ENCODE measurements around the gene TMEM119.

The TMEM119 gene

DNA sequence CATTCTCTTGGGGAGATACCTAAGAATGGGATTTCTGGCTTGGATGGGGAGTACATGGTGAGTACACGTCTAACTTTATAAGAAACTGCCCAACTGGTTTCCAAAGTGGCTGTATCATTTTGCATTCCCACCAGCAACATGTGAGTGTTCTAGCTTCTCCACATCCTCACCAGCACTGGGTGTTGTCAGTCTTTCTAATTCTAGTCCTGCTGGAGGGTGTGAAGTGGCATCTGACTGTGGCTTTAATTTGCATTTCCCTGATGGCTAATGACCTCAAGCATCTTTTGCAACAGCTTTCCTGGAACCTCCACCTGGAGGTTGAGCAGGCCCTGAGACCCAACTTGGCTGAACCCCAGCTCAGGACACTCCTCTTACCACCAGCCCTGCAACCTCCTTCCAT, 18.0 kb upstream of the TMEM119 start:
- DNase-seq: no peak

DNA sequence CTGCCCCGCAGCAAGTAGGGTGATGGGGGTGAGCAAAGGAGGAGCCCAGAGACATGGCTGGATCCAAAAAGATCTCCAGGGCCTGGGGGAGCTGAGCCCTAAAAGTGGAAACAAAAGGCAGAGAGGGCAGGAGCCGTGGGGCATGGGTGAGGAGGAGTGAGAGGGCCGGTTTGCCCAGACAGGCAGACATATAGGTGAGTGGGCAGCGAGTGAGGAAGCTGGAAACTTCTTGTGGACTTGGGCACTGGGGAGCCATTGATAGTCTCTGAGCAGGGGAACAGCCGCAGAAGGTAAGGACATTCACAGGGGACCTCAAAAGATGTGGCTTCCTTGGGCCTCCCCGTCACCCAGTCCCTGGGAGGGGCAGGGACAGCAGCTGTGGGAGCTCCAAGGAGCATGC, 16.8 kb upstream of the TMEM119 start:
- no peak for DNase-seq

DNA sequence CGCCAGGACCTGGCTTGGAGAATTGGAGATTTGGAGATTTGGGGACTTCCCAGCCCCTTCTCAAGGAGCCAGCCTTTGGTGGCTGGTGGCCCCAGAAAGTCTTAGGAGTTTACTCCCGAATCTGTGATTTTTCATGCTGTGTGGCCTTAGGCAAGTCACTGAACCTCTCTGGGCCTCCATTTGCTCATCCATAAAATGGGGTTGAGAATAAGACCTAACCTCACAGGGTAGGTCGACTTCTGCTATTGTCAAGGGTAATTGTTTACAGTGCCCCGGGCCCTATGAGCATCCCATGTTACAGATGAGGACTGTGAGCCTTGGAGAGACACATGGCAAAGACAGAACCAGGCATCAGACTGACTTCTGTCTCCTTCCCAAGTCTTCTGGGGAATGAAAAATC, 16.2 kb upstream of the TMEM119 start:
- DNase-seq: no peak

DNA sequence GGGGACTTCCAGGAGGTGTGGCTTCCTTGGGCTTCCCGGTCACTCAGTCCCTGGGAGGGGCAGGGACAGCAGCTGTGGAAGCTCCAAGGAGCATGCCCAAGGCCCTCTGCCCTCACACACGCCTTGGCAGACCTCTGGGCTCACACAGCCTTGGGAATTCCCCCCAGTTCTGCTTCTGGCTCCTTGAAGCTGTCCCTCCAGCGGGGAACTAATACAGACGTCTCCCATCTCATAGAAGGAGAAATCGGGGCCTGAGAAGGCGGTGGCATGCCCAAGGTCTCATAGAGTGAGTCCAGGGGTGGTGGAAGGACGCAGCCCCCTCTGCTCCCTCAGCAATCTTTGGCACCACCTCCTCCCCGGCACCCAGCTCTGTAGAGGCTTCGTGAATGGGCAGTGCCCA, 15.7 kb upstream of the TMEM119 start:
- DNase-seq: no peak

DNA sequence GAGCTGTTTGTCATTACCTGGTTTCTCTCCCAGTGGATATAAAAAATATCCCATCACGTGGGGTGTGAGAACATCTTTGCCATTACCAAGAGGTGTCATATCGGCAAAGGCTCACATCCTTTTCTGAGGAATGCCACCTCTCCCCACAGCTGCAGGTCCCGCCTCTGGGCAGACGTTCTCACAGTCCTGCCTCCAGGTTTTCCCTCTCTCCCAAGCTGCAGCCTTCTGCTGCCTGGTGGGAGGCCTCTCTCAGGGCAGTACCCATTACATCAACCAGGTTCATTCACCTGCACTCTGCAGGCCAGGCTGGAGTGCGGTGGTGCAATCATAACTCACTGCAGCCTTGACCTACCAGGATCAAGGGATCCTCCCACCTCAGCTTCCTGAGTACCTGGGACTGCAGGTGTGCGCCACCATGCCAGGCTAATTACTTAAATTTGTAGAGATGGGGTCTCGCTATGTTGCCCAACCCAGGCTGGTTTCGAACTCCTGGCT, 15.0 kb upstream of the TMEM119 start:
- DNase-seq: no peak

DNA sequence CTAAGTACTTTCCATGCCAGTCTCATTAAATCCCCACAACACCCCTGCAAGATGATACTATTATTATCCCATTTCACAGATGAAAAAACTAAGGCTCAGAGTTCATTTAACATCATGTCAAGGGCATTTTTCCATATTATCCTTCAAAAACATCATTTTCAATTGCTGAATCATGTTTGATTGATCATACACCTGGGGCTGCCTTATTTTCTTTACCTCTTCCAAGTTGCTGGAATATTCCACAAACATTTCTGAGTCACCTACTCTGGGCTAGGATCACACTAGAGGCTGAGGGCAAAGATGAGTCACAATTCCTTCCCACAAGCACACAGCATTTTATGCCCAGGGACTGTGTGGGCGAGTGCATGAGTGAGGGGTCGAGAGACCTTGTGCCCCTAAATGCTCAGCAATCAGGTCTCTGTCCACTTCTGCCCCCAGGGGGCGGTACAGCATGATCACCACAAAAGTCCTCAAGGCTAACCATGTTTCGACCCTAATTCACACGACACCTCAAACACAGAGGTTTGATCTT, 14.1 kb upstream of the TMEM119 start:
- peak; percentile 40 for DNase-seq

DNA sequence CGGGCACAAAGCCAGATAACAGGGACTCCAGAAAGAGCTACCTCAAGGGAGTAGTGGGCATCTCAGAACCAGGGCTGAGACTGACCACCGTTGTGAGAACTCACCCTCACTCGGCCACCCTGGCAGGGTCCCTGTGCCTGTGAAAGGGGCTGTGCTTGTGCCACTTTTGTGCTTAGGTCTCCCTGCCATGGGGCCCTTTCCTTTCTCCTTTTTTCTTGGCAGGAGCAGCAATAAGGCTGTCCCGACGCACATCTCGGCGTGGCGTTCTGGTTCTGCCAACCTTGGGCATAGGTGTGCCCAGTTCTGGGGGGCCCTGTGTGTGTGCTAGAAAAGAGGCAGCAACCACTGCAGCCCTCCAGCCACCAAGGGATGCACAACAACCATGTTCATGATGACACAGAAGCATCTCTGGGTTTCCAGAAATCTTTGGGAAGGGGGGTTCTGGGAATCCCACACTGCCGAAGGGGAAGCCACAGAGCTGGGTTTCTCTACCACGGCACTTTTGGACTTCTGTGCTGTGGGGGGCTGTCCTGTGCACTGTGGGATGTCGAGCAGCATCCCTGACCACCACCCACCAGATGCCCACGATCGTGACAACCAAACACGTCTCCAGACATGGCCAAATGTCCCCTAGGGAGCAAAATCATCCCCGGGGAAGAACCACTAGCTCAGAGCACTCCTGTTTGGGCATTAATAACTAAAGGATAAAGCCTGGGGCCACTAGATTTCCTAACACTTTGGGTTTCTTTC, 13.1 kb upstream of the TMEM119 start:
- no peak for DNase-seq

DNA sequence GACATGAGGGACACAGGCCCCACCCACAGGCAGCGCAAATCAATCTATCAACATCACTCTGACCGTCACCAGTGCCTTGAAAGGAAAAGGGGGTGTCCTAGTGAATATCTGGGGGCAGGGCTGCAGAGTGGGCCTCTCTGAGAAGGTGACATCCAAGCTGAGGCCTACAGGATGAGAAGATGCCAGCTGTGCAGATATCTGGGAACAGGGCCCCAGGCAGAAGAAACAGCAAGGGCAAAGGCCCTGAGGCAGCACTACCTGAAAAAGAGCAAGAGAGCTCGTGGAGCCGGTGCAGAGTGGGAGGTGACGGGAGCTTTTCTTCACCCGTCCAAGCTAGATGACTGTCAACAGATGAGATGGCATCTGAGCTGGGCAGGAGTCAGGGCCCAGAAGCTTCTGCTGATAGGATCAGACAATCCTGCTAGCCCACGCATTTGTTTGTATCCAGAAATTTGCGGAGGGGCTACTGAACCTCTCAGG, 12.5 kb upstream of the TMEM119 start:
- DNase-seq: no peak

DNA sequence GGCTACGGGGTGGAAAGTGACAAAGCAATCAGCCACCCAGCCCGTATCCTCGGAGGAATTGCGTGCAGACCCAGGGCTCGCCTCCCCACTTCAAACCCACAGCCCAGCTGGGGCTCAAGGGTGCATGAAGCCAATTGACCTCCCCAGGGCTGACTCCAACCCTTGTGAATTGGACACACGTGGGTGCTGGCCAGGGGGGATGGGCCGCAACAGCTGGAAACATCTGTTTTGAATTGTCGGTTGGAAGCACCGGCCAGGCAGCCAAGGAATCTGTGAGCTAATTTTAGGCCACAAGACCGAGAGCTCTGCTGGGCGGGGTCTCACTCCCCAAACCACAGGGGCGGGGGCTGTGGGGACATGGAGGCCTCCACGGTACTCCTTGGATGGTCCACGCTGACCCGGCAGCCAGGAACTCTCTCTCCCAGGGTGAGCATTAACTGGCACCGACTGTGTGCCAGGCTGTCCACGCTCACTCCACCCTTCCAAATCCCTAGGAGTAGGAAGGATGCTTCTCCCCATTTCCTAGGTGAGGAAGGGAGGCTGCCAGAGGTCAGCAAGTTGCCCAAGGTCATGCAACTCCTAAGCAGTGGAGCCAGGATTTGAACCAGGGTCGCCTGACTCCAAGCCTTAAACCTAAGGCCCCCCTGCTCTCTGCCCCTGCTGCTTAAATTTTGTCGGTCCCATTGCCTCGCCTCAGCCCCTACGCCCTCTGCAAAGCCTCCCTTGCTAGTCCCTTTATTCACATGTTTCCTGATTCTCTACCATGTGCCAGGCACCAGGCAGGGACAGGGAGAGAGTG, 11.9 kb upstream of the TMEM119 start:
- peak; percentile 85 for DNase-seq

DNA sequence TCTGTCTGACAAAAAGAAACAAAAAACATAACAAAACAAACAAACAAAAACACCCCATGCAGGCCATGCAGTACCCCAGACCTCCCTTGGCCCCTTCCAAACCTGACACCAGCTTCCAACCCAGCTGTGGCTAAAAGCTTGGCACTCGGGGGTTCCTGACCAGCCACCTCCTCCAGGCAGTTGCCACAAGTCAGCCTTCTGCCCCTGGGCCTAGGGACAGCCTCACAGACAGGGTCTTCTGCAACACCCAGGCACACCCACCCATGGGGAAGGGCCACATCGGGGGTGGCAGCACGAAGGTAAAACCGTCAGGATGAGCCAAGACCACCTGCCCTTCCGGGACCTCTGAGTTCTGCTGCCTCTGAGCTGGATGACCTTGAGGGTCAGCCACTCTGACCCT, 10.7 kb upstream of the TMEM119 start:
- no peak for DNase-seq

DNA sequence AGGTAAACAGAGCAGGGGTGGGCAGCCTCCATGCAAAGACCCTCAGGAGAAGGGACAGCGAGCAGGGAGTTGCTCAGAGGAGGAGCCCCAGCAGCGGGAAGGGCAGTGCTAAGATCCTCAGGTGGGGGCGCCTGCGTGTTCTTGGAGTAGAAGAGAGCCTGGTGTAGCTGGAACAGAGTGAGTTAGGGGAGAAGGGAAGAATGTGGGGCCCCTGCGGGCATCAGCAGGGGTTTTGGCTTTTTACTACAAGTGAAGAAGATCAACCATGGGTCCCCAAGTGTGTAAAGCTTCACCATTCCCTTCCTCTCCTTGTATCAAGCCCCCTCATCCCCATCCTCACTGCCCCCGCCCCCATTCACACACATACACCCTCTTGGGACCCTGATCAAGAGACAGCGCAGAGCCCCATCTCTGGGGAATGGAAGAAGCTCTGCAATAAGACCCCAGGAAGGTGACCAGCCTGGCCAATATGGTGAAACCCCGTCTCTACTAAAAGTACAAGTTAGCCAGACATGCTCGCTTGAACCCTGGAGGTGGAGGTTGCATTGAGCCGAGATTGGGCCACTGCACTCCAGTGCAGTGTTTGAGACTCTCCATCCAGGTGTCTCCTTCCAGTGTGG, 10.2 kb upstream of the TMEM119 start:
- no peak for DNase-seq

DNA sequence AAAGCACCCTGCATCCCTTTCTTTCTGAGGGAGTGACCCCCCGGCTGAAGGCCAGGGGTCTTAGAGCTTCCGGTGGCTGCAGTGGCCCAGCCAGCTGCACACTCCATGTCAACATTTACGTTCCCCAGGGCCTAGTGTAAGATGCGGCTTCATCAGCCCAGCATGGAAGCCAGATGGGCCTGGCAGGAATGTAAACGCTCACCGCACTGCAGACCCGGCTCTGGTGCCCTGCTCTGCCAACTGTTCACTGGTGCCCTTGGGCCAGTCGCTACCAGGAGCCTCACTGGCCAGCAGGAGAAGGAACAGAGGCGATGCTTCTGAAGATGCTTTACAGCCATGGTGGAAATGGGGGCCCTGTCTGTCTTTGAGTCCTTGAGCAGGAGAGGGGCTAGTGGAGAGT, 8.6 kb upstream of the TMEM119 start:
- no peak for DNase-seq

DNA sequence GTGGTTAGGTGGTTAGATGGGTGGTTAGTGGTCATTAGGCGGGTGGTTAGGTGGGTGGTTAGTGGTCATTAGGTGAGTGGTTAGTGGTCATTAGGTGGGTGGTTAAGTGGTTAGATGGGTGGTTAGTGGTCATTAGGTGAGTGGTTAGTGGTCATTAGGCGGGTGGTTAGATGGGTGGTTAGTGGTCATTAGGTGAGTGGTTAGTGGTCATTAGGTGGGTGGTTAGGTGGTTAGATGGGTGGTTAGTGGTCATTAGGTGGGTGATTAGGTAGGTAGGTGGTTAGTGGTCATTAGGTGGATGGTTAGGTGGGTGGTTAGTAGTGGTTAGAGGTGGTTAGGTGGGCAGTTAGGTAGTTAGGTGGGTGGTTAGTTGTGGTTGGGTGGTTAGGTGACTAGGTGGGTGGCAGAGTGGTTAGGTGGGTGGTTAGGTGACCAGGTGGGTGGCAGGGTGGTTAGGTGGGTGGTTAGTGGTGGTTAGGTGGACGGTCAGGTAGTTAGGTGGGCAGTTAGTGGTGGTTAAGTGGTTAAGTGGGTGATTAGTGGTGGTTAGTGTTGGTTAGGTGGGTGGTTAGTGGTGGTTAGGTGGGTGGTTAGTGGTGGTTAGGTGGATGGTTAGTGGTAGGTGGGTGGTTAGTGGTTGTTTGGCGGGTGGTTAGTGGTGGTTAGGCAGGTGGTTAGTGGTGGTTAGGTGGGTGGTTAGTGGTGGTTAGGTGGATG, 8.0 kb upstream of the TMEM119 start:
- no peak for DNase-seq

DNA sequence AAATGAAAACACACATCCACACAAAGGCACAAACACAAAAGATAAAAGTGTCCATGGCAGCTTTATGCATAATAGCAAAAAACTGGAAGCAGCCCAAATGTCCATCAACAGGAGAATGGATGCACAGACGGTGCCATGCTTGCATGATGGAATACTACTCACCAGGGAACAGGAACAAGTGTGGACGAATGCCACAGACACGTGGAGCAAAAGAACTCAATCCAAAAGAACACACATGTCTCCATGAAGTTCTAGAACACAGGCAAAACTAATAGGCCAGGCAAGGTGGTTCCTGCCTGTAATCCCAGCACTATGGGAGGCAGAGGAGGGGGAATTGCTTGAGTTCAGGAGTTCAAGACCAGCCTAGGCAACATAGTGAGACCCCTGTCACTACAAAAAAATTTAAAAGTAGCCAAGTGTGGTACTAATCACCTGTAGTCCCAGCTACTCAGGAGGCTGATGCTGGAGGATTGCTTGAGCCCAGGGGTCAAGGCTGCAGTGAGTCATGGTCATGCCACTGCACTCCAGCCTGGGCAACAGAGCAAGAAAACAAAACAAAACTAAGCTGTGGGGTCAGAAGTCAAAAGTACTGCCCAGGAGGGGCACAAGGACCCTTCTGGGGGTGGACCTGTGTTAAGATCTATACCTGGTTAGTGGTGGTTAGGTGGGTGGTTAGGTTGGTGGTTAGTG, 7.3 kb upstream of the TMEM119 start:
- peak; percentile 21 for DNase-seq

DNA sequence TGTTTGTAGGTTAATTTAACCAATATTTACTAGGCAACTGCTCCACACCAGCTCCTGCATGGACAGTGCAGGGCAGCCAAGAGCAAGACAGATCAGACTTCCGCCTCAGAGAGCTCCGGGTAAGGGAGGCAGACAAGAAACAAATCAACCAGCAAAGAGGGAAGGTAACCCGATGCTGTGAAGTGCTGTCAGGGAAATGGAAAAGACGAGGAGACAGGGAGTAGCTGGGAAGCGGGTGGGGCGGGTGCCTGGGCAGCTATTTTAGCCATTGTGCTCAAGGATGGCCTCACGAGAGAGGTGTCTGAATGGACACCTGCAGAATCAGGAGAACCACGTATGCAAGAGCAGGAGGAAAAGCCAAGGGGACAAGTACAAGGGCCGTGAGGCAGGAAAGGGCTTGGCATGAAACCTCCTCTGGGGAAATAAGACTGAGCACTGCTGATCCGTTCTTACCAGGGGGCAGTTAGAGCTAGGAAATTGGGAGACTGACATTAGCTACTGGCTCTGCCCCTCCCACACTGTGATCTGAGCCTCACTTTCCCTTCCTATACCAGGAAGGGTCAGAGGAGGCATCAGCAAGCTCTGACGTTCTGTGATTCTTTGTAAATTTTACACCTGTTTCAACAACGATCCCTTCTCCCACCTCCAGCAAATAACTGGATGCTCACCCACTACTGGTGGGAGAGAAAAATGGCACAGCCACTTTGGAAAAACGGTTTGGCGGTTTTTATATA, 6.5 kb upstream of the TMEM119 start:
- no peak for DNase-seq

DNA sequence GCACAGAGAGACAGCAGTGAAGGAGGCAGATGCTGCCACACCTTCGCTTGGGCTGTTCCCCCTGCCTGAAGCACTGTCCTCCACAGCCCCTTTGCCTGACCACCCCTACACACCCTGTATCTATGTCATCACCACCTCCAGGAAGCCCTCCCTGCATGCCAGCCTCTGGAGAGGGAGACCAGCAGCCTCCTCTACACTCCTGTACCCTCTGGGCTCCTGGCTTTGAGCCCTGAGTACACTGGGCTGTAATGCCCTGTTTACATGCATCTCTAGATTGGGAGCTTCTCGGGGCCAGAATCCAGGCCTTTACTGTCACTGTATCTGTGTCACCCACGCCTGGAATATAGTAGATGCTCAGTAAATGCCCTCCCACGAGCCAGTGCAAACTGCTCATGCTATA, 5.9 kb upstream of the TMEM119 start:
- DNase-seq: no peak

DNA sequence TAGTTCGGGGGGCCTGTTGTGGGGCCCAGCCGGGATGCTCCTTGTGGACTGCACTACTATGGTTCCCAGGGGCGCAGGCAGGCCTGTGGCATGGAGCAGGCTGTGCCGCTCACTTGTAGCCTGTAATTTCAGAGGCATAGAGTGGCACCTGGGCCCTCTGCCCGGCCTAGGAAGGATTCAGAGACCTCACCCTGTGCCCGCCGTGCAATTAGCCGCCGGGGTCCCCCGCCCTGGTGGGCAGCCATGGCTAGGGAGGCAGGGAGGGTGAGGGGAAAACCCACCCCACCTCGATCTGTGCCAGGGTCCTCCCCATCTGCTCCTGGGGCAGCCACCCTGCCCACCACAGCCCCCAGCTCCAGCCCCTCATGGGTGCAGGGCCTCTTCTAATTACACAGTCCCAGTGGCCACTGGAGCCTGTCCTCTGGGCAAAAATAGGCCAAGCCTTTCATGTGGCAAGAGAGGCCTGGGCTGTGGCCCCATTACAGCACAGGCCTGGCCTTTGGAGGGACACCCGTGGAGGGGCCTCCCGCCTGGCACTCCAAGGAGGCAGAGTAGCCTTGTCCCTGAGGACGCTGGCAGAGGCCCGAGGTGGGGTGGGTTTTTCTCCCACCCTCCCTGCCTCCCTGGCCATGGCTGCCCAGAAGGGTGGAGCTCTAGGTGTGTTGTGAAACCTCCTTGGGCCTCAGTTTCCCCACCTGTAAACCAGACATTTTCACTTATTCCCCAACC, 5.3 kb upstream of the TMEM119 start:
- DNase-seq: no peak

DNA sequence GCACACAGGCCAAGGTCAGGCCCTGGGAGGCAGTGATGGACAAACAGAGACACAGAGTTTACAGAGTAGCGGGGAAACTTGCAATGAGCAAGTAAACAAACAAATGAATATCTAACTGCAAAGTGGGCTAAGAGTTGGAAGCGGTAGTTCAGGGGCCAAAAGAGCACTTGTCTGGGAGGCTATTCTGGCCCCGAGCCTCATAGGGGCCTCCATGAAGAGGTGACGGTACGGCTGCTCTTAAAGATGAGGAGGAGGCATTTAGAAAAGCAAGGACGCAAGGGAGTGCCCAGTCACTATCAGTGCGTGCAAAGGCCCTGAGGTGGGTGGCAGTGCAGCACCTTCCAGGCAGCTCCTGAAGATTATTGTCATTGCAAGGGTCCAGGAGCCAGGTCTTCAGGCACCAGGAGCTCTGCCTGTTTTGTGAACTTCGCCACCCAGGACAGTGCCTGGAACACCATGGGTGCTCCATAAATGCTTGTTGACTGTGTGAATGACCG, 4.4 kb upstream of the TMEM119 start:
- no peak for DNase-seq

DNA sequence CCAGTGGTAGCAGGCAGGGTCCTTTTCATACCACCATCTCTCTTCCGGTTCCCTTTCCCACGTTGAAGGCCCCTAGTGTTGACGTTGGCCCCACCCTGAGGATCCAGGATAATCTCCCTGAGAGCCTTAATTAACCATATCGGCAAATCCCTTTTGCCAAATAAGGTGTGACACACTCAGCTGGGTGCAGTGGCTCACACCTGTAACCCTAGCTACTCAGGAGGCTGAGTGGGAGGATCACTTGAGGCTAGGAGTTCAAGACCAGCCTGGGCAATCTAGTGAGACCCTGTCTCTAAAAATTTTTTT, 2.8 kb upstream of the TMEM119 start:
- DNase-seq: no peak

DNA sequence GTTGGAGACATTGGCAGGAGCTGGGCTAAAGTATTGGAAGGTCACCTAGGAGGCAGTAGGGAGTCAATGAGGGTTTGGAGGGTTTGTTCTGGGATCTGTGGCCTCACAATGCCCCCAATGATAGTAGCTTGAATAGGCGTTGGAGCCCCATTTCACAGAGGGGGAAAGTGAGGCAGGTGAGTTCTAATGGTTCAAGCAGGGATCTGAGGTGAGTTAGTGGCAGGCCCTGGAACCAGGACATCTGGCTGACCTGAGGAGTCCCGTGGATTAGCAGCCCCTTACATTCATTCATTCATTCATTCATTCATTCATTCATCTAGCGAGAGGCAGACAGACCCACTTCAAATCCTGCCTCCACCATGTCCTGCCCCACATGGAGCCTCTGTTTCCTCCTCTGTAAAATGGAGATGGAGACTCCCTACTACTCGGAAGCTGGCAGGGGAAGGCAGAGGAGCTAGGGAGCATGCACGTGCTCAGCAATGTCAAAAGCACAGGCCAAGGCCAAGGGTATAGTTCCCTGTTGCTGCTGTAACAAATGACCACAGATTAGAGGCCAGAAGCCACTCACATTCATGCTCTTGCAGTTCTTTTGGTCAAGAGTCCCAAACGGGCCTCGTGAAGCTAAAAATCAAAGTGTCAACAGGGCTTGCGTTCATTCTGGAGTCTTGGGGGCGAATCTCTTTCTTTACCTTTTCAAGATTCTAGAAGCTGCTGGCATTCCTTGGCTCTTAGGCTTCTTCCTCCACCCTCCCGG, 2.2 kb upstream of the TMEM119 start:
- no peak for DNase-seq

Data from eye (tissue), 1 donor.